Endothelial cell of umbilical vein (primary cell): ENCODE measurements around the gene NT5C1B. TPM values are rescaled to one million over a fixed set of nuclear protein-coding genes. Genes with fewer than 3 reads are reported as not detected.

Experiments
- Bru-seq: library from RNA; stranded (reverse); fragments of 400-500 nt; gene quantifications from one replicate; lab custom pipeline; 2021; lab: Mats Ljungman, UMichigan
- BruChase-seq, 2 experiments: library from RNA; stranded (reverse); fragments of 400-500 nt; gene quantifications; one replicate each; lab custom pipeline; 2021; lab: Mats Ljungman, UMichigan
- BruUV-seq: library from RNA; stranded (reverse); fragments of 400-500 nt; replicated peaks from 2 replicates; lab custom pipeline; 2021; lab: Mats Ljungman, UMichigan
- CTCF ChIA-PET: fragments of 300-600, 350-600 bp; sonication (Branson Sonifier 250); formaldehyde crosslinking; loops from one replicate; lab custom pipeline; 2021; ENCODE audit warnings: antibody characterized with exemption, inconsistent platforms; lab: Charles Lee
- POLR2A ChIA-PET: fragments of 300-600, 350-600 bp; sonication (Branson Sonifier 250); formaldehyde crosslinking; loops from one replicate; lab custom pipeline; 2021; ENCODE audit warnings: antibody characterized with exemption, inconsistent platforms; lab: Charles Lee
- DNase-seq: peaks from one replicate; pipeline ENCODE4 v3.0.0-alpha.2; 2011; ENCODE audit warnings: low read depth, low spot score
- FAIRE-seq: peaks from 2 replicates; lab custom pipeline; 2011; peaks lifted over from hg19 to GRCh38; lab: Jason Lieb, UNC
- H2AFZ ChIP-seq: 2 replicates; pipeline ENCODE4 v1.6.0; 2012; ENCODE audit warnings: low read depth, low read length, control low read depth, inconsistent platforms
- H3K27ac ChIP-seq: 2 replicates; pipeline ENCODE4 v1.5.1; 2011; ENCODE audit warnings: low read depth, mild to moderate bottlenecking, control low read depth, low read length, moderate library complexity; ENCODE audit not compliant: insufficient read depth
- H3K27me3 ChIP-seq, 2 experiments: 2 replicates each; pipeline versions ENCODE4 v1.6.0 to v1.6.1; 2011; ENCODE audit warnings: low read length in 2 of 2, mixed read lengths in 1 of 2; ENCODE audit not compliant: control insufficient read depth in 2 of 2, insufficient read depth in 2 of 2
- H3K36me3 ChIP-seq, 2 experiments: 2 replicates in 1 of 2; 3 replicates in 1 of 2; pipeline ENCODE4 v1.5.1; 2011; ENCODE audit warnings: low read length in 2 of 2, mild to moderate bottlenecking in 1 of 2, moderate library complexity in 1 of 2; ENCODE audit not compliant: control insufficient read depth in 2 of 2, insufficient read depth in 2 of 2; ENCODE audit errors: extremely low read depth in 1 of 2
- H3K4me1 ChIP-seq: 3 replicates; pipeline ENCODE4 v1.5.1; 2011; ENCODE audit warnings: mild to moderate bottlenecking, low read length; ENCODE audit not compliant: control insufficient read depth, insufficient read depth; ENCODE audit errors: extremely low read depth
- H3K4me2 ChIP-seq: 2 replicates; pipeline ENCODE4 v1.6.1; 2011; ENCODE audit warnings: low read length, control low read depth, mixed read lengths; ENCODE audit not compliant: insufficient read depth
- H3K4me3 ChIP-seq, 3 experiments: fragments of 200-600 bp in 1 of 3; sonication (generic), shearing (Covaris generic) in 1 of 3; replicated peaks in 1 of 3; 2 replicates each; pipeline ENCODE4 v1.5.1; 2011 to 2016; ENCODE audit warnings: control low read depth in 3 of 3, low read length in 3 of 3, mild to moderate bottlenecking in 2 of 3, inconsistent platforms in 1 of 3, low read depth in 1 of 3, moderate library complexity in 1 of 3; ENCODE audit not compliant: insufficient read depth in 1 of 3
- H3K79me2 ChIP-seq: 2 replicates; pipeline ENCODE4 v1.6.0; 2012; ENCODE audit warnings: low read length, inconsistent platforms; ENCODE audit not compliant: control insufficient read depth, insufficient read depth
- H3K9ac ChIP-seq: replicated peaks from 2 replicates; pipeline ENCODE3; 2011; ENCODE audit warnings: low read length, control low read depth; ENCODE audit not compliant: insufficient read depth; ENCODE audit errors: extremely low read depth
- H3K9me1 ChIP-seq: replicated peaks from 3 replicates; pipeline ENCODE4 v1.6.0; 2011; ENCODE audit warnings: mild to moderate bottlenecking, low read length; ENCODE audit not compliant: control insufficient read depth, insufficient read depth; ENCODE audit errors: extremely low read depth
- H3K9me3 ChIP-seq: replicated peaks from 2 replicates; pipeline ENCODE4 v1.5.1; 2012; ENCODE audit warnings: low read length, inconsistent platforms; ENCODE audit not compliant: control insufficient read depth, insufficient read depth
- H4K20me1 ChIP-seq: replicated peaks from 2 replicates; pipeline ENCODE3; 2011; ENCODE audit warnings: mild to moderate bottlenecking, low read length; ENCODE audit not compliant: control insufficient read depth, insufficient read depth; ENCODE audit errors: extremely low read depth
- EZH2 ChIP-seq: IDR thresholded peaks from 2 replicates; pipeline ENCODE4 v1.6.1; 2012; ENCODE audit warnings: borderline replicate concordance, low read depth, mild to moderate bottlenecking, moderate library complexity, low read length, inconsistent platforms; ENCODE audit not compliant: severe bottlenecking
- FOS ChIP-seq: IDR thresholded peaks from 2 replicates; pipeline ENCODE4 v1.6.1; 2011; ENCODE audit warnings: mild to moderate bottlenecking, low read length, moderate library complexity, borderline replicate concordance; ENCODE audit not compliant: insufficient read depth
- GATA2 ChIP-seq: IDR thresholded peaks from 2 replicates; pipeline ENCODE4 v1.7.0; 2011; ENCODE audit warnings: low read depth, mild to moderate bottlenecking, moderate library complexity, mixed read lengths, low read length; ENCODE audit not compliant: insufficient read length, insufficient read depth
- JUN ChIP-seq: IDR thresholded peaks from 2 replicates; pipeline ENCODE4 v1.6.1; 2011; ENCODE audit warnings: borderline replicate concordance, low read depth; ENCODE audit not compliant: insufficient read length, insufficient read depth
- MYC ChIP-seq: IDR thresholded peaks from one replicate; pipeline ENCODE4 v1.6.1; 2011; ENCODE audit warnings: mild to moderate bottlenecking, low read depth, low read length
- POLR2A ChIP-seq: IDR thresholded peaks from 2 replicates; pipeline ENCODE4 v1.6.1; 2012; ENCODE audit warnings: low read depth, mild to moderate bottlenecking, control low read depth, low read length
- POLR2AphosphoS5 ChIP-seq: IDR thresholded peaks from 2 replicates; pipeline ENCODE4 v1.6.1; 2012; ENCODE audit warnings: low read depth, mild to moderate bottlenecking, control low read depth, low read length, moderate library complexity; ENCODE audit not compliant: insufficient read depth
- dilution Hi-C: fragments of 300-500 bp; cut with MboI; formaldehyde crosslinking; loops from one replicate; pipeline ENCODE4 v1.15.0; 2019; ENCODE audit warnings: low sequenced_read_pairs; ENCODE audit not compliant: extremely low pct_ligation_motif_present
- intact Hi-C: fragments of 100-400 bp; cut with micrococcal nuclease; formaldehyde crosslinking; loops from one replicate; pipeline ENCODE4 v1.10.0; 2022
- long read RNA-seq: library from polyadenylated mRNA; stranded (forward); transcript quantifications from one replicate; pipeline ENCODE4 v2.0.0, GENCODE V29; 2021
- polyA minus RNA-seq, 3 experiments: library from RNA; depleted of rRNA, polyadenylated mRNA; stranded (reverse); fragments of >200 nt; gene quantifications; 1 replicate in 1 of 3; 2 replicates in 2 of 3; pipeline ENCODE4 v1.2.3, GENCODE V29; 2011
- polyA plus RNA-seq, 4 experiments: library from polyadenylated mRNA; depleted of rRNA in 3 of 4; stranded (reverse) in 3 of 4; unstranded in 1 of 4; fragments of >200 nt; gene quantifications; 2 replicates each; pipeline versions ENCODE4 v1.2.1 to v1.2.3, GENCODE V29; 2011 to 2012; ENCODE audit warnings: missing spikeins in 1 of 4
- total RNA-seq: library from RNA; stranded (reverse); gene quantifications from 2 replicates; pipeline ENCODE4 v1.2.3, GENCODE V29; 2021
- TF ChIP-seq, protein P1 (sequence below): IDR thresholded peaks from 2 replicates; pipeline ENCODE4 v1.6.1; 2011; ENCODE audit not compliant: insufficient read depth, insufficient read length
- TF ChIP-seq, protein P2 (sequence below), 2 donors: IDR thresholded peaks; 1 replicate in 1 of 2; 2 replicates in 1 of 2; pipeline ENCODE4 v1.5.1; 2011; ENCODE audit warnings: low read length in 2 of 2, mild to moderate bottlenecking in 2 of 2, moderate library complexity in 2 of 2, control low read depth in 1 of 2, inconsistent platforms in 1 of 2, low read depth in 1 of 2; ENCODE audit not compliant: insufficient read depth in 1 of 2; ENCODE audit errors: extremely low read depth in 1 of 2

Gene NT5C1B
- total RNA-seq = not detected in 2 replicates
- polyA plus RNA-seq = not detected in 2 replicates
- not detected in 2 replicates for polyA plus RNA-seq (2011; cell fraction: cytosol; rRNA removed)
- polyA plus RNA-seq (2011; cell fraction: nucleus; rRNA removed) = not detected in 2 replicates
- polyA plus RNA-seq (2012) = 0.11 and 0.16 TPM in 2 replicates
- not detected in 2 replicates for polyA minus RNA-seq
- not detected for polyA minus RNA-seq (2011; cell fraction: cytosol; rRNA and poly(A)+ RNA removed)
- not detected in 2 replicates for polyA minus RNA-seq (2011; cell fraction: nucleus; rRNA and poly(A)+ RNA removed)
- Bru-seq, nascent RNA = not detected
- not detected for BruChase-seq, experiment 1, labeled RNA remaining after a 6-hour chase
- not detected for BruChase-seq, experiment 2, labeled RNA remaining after a 2-hour chase
- long read RNA-seq = 0 reads

GRCh38 chr2:18589354-18589753 lies at the start of gene NT5C1B:
Gene NT5C1B (minus strand): TSS chr2:18589569. CDS start chr2:18589468, 101 bp downstream.
- no peak for DNase-seq
- Histone ChIP-seq H3K9me1 (no peaks in the 10 kb centered on the region), H3K79me2 (no peaks in the 10 kb centered on the region), H3K4me3 (no peak within 1 kb of the TSS), H3K27me3 (no peaks in the 10 kb centered on the region), H3K4me1 (no peaks in the 10 kb centered on the region), H3K9ac (no peak within 1 kb of the TSS), H3K27ac (no peak within 1 kb of the TSS), H4K20me1 (no peaks in the 10 kb centered on the region), H3K36me3 (no peaks in the 10 kb centered on the region), H3K4me2 (no peak within 1 kb of the TSS), H3K9me3 (no peaks in the 10 kb centered on the region), H2AFZ (no peak within 1 kb of the TSS)
- no peak for FAIRE-seq
- ChIA-PET POLR2A (no interaction called here), CTCF (no interaction called here)
- no TSS peak for BruUV-seq
- dilution Hi-C loops (no loop called here), intact Hi-C loops (no loop called here)
- no peak for TF ChIP-seq FOS
- TF ChIP-seq JUN = no peak
- TF ChIP-seq MYC = no peak
- no peak for TF ChIP-seq POLR2A
- TF ChIP-seq, protein P1, sequence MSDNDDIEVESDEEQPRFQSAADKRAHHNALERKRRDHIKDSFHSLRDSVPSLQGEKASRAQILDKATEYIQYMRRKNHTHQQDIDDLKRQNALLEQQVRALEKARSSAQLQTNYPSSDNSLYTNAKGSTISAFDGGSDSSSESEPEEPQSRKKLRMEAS = no peak
- no peak for TF ChIP-seq GATA2
- TF ChIP-seq, protein P2, sequence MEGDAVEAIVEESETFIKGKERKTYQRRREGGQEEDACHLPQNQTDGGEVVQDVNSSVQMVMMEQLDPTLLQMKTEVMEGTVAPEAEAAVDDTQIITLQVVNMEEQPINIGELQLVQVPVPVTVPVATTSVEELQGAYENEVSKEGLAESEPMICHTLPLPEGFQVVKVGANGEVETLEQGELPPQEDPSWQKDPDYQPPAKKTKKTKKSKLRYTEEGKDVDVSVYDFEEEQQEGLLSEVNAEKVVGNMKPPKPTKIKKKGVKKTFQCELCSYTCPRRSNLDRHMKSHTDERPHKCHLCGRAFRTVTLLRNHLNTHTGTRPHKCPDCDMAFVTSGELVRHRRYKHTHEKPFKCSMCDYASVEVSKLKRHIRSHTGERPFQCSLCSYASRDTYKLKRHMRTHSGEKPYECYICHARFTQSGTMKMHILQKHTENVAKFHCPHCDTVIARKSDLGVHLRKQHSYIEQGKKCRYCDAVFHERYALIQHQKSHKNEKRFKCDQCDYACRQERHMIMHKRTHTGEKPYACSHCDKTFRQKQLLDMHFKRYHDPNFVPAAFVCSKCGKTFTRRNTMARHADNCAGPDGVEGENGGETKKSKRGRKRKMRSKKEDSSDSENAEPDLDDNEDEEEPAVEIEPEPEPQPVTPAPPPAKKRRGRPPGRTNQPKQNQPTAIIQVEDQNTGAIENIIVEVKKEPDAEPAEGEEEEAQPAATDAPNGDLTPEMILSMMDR (IDR thresholded peaks at IDR 0.05; ENCODE audit: extremely low read depth in 1 of 2, insufficient read depth in 1 of 2, low read depth in 1 of 2, low read length in 2 of 2) = no peak
- no peak for TF ChIP-seq EZH2
- TF ChIP-seq POLR2AphosphoS5 = no peak
